GM18526 (cell line): ENCODE results near the gene CNTNAP2.

Experiments
- POLR2A ChIP-seq: IDR thresholded peaks from 3 replicates; pipeline ENCODE4 v1.6.1; 2011; ENCODE audit not compliant: insufficient read length; ENCODE audit errors: extremely low read depth

The CNTNAP2 gene

DNA sequence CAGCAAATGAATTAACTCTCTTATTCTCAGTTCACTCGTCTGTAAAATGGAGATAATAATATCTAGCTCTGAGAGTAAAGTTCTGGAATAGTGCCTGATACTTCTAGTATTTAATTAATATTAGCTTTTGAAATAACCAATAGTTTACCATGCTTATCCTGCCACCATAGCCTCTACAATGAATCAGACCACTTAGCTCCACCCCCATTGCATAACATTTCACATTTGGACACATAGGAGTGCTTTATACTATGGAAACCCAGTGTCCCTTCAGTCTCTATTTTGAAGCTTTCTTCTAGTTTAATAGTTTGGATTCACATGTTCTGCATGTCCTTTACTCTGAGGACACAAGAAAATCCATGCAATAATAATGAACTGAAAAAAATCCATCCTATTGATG is 2046.6 kb downstream of the CNTNAP2 start:
- no peak for TF ChIP-seq POLR2A

DNA sequence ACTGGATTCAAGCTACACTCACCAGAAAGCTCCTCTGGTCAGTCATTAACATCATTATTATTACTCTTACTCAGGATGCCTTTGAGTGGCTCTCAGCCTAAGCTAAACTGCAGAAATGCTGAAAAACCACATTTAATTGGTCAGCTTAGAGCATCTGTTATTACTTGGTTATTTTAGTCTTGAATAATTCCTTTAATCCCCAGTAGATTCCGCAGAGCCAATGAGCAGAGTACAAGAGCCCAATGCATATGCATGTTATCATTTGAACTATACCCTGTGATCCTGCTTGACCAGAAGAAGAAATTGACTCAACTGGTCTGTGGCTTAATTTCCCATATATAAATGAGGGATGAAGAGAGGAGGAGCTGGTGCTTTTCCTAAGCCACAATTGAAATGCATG is 2056.3 kb downstream of the CNTNAP2 start:
- TF ChIP-seq POLR2A = no peak

DNA sequence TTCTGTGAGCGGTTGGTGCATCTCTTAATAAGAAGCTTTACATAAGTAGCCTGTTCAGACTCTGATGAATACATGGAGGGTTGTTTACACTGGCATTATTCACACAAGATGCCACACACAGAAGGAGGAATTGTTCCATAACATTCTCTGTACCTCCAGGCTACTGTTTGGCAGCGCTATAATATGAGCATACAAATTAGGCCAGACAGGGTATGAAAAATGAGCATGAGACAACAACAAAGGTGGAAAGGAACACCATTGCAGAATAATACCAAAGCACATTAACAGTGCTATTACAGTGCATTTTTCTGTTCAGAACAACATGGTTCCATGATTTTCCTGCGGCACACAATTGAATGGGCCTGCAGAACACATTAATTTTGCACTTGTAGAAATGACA is 2056.8 kb downstream of the CNTNAP2 start:
- no peak for TF ChIP-seq POLR2A

DNA sequence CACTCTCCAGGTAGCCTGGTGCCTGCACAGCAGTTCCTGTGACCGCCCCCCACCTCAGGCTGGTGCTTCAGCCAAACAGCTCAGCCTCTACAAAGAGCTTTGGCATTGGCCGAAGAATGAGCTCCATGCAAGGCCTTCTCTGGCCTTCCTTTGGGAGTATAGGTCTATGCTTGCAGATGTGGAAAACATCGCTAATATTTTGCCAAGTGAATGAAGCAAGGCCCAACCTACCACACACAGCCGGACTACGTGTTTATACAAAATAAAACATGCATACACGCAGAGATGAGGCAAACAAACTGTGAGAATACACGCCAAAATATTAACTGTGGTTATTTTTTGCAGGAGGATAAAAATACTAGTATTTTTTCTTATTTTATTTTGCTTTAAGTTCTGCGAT is 2057.8 kb downstream of the CNTNAP2 start:
- TF ChIP-seq POLR2A = no peak

DNA sequence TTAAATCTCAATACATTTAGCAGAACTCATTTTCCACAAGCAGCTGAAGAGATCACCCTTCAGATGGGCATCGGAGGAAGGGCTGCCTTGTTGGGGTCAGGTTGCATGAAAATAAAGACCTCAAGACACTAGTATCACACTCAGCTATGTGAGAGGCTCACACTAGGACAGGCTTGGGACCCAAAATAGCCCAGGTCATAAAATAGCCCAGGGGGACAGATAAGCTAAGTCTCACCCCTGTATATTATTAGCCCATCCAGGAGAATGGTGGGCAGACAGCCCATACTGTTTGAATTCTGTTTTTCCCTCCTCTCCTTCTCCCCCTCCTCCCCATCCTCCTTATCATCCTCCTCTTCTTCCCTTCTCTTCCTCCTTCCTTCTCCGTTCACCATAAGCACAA is 2058.9 kb downstream of the CNTNAP2 start:
- no peak for TF ChIP-seq POLR2A

DNA sequence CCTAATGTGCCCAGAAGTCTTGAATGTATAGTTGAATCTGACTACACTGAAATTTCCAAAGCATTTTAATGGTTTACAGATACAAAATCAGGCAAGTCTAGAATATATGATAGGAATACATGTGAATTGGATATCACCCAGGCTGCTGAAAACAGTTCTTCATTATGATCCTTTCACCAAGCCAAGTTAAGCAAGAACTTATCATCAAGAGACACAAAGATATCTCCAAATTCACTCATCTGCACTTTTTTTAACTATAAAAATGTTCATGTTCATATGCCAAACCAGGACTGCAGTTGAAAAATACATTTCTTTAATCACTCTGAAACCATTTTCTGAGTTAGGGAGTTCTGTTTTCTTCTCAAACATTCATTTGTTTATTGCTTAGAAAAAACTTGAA is 2061.4 kb downstream of the CNTNAP2 start:
- no peak for TF ChIP-seq POLR2A

DNA sequence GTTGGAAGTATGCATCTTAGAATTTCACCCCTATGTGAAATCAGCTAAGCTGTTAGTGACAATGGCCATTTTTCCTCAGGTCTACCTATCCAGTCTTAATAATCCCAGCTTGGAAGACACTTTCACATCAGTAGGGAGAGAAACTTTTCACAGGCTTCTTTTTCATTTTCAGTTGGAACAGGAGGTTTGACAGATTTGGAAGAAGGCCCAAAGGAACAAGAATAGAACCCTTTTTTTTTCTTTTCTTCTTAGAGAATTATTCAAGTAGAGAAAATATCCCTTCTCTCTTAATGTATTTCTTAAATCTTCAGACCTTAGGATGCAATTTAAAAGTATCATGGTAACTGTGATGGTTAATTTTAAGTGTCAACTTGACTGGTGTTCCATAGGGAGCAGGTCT is 2063.5 kb downstream of the CNTNAP2 start:
- no peak for TF ChIP-seq POLR2A

DNA sequence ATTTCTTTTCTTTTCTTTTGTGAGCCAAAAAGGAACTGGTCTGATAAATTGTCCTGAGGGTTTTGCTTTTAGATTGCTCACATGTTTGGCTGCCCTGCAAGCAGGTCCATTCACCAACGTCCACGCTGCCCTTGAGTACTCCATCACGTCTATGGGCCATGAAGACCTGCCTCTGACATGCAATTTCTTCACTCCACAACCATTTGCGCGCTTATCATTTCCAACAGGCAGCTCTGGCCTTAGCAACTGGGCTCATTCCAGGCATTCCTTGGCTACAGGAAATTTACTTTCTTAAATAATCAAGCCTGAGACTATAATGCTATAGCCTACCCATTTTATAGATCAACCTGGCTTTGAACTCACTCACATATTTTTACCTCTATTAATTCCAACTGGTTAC is 2065.7 kb downstream of the CNTNAP2 start:
- TF ChIP-seq POLR2A = no peak

DNA sequence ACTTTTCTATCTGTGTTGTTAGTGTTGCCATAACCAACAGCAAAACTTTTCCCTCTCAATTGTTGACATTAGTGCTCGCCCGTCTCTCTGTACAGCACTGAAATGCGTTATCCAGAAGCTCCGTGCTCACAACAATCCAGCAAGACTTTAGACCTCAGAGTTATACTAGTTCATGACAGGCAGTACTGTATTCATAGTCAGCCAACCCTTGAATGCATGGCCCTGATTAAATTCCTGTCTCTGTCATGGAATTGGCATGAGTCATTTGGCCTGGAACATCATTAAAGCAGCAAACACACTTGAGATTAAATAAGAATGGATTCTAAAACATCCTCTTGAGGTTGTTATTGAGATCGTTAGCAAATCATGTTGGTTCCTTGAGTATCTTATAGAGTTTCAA is 2068.4 kb downstream of the CNTNAP2 start:
- no peak for TF ChIP-seq POLR2A

DNA sequence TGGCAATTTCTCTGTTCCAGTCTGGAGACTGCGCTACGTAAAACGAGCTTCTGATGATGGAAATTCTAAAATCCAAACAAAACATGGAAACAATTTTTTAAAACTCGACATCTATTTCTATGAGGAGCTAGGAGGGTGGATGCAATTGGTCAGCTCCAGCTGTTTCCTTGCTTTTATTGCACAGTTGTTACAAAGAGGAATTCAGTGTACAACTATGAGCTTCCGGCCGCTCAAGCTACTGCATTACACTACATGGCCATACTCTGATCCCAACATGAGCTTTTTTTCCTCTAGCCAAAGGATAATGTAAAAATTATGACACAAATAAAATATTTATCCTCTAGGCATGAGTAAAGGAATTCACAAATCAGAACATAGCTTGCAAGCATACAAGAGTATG is 2070.9 kb downstream of the CNTNAP2 start:
- TF ChIP-seq POLR2A = no peak

DNA sequence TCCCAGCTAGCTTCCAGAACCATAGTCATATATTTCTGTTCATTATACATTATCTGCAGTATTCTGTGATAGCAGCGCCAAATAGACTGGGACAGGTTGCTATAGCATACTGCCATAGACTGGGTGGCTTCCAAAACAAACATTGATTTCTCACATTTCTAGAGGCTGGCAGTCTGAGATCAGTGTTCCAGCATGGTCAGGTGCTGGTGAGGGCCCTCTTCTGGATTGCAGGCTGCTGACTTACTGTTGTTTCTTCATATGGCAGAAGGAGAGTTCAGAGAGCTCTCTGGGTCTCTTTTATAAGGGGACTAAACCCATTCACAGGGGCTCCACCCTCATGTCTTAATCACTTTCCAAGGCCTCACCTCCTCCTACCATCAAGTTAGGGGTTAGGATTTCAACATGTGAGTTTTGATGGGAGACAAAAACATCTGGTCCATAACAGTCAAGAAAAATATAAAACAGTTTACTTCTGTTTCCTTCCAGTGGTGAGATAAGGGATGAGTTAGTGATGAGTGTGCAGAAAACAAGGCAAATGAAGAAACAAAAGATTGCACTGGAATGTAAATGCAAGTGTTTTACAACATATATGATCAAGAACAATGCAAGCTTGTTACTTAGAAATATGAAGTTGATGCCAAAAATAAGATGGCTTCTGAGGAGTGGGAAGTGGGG is 2074.9 kb downstream of the CNTNAP2 start:
- no peak for TF ChIP-seq POLR2A

DNA sequence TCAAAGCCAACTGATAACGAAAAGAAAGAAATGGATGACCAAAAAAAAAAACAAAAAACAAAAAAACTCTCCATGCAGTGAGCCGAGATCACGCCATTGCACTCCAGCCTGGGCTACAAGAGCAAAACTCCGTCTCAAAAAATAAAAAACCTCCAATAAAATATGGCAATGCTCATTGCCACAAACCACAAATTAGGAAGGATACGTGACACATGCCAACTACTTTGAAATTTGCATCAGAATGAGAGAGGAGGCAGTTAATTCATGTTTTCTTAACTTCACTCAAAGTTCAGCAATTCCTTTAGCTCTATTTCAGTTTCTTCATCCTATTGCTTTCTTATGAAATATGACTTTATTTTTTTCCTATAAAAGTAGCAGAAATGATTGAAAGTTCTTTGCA is 2075.9 kb downstream of the CNTNAP2 start:
- TF ChIP-seq POLR2A = no peak

DNA sequence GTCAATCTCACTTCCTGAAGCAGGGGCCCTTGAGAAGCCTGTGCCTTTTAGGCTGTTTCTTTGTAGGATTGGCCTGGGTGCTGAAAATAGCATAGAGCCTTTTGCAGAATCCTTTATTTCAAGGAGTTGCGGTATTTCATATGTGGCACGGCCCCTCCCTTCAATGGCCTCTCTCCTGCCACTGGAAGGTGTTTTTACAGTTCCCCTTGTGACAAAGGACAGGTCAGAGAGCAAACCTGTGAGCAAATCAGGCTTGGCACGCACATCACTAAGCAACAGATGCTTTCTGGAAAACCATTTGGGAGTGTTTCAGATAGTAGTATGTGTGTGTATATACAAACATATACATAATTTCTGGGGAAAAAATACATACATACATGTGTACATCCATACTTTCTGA is 2085.4 kb downstream of the CNTNAP2 start:
- TF ChIP-seq POLR2A = no peak

DNA sequence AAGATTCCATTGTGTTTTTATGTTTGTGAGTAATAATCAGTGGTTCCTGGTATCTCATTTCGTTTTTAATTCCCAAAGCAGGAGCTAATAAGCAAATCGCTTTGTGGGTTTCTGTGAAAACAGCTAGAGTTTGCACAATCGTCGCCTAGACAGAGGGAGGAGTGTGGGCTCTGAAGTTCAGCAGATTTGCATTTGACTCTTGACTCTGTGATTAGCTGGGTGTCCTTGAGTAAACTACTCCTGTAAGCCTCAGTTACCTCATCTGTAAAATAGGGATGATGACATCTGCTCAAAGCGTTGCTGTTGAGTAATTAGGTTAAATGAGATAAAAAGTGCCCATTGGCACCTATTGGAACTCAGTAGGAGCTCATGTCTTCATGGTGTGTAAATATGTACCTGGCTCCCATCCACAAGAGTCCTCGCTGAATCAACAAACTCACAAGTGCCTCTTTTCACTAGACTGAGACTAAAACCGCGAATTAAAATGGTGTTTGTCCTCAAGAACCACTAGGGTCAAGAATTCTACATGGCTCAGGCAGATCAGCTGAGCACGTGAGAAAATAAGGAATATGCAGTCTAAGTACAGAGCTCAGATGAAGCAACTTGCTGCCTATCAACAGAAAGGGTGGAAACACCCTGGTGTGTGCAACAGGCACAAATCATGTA is 2088.2 kb downstream of the CNTNAP2 start:
- TF ChIP-seq POLR2A = no peak

DNA sequence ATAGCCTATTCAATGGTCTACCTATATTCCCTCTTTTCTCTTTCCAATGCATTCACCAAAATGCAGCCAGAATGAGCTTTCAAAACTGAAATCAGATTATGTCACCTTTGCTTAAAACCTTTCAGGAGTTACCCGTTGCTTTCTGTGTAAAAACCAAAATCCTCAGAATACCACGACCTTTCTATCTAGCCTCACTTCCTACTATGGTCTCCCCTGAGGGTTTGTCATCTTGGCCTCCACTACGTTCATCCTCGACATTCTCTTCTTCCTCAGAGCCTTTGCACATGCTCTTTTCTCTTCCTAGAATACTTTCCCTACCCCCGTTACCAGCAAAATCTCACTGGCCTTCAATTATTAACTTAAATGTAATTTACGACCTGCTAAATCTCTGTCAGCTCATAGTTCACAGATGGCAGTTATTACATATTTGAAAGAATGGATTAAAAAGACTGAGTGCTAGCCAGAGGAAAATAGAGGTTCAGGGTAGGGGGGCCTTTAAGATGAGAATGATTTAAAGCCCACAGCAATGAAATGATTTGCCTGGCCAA is 2093.1 kb downstream of the CNTNAP2 start:
- TF ChIP-seq POLR2A = no peak

DNA sequence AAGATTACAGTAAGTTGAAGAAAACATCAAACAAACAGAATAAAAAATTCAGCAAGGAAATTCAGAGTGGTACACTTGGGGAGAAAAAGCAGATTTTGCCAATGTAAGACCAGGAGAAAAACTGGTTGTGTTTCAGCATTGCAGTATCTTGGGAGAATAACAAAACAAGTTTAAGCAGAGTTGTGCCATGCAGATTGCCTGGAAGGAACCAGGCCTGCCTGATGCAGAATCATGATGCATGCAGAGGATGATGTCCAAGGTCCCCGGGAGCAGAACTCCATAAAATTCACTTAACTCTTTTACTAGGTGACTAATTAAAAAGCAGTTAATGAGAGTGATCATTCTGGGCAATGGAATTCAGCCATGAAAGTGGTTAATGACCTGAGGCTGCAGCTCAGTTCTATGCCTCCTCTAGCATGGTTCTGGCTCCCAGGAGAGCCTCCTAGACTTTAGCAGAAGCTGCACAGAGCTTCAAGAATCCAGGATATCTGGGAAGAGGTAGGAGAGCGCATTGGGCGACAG is 2094.3 kb downstream of the CNTNAP2 start:
- TF ChIP-seq POLR2A = no peak

DNA sequence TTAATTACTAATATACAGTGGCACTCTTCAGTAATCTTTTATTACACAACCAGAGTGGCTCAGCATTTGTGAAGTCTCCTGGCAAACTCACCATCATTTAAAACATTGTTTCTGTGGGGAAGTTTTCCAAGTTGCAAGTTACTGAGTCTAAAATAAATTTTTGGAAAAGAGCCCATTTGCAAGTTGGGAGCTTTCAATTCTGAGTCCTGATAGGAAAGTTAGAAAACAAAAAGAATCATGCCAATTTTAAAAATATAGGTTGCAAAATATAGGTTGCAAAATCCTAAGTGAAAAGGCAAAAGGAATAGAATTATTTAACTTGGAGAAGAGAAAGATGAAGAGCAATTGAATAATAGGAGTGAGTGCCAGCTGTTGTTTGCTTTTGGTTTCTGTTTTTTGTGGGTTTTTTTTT is 2095.1 kb downstream of the CNTNAP2 start:
- no peak for TF ChIP-seq POLR2A

DNA sequence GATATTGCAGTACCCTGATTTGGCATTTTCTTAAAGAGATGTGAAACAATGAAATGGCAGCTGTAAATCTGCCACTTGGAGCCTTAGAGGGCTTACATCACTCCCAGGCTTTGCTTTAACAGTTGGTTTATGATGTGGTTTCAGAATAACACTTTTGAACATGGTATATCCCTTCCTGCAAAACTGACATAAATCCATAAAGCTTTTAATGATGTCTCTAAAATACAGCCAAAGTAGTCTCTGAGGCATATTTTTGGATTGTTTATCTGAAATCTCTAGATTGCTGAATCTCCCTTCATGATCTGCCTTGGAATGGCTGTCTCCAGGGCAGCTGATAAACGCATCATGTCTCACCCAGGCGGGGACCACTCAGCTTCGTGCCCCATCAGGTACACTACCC is 2096.1 kb downstream of the CNTNAP2 start:
- no peak for TF ChIP-seq POLR2A
